GM18909 (cell line): ENCODE results near the gene RNF224.
A peak's percentile ranks its signal among the peaks of the same experiment; 100 is the strongest.
"Not testable (repeated sequence)": the region's sequence is repeated elsewhere in the genome, so short reads cannot be mapped to it uniquely, and the experiment has no call there.

Source experiments
- ATAC-seq: cut with Tn5 transposase; IDR thresholded peaks from one replicate; pipeline ENCODE4 v1.9.1; 2021; ENCODE audit warnings: mild to moderate bottlenecking; ENCODE audit not compliant: unreplicated experiment, poor library complexity

Gene RNF224

DNA sequence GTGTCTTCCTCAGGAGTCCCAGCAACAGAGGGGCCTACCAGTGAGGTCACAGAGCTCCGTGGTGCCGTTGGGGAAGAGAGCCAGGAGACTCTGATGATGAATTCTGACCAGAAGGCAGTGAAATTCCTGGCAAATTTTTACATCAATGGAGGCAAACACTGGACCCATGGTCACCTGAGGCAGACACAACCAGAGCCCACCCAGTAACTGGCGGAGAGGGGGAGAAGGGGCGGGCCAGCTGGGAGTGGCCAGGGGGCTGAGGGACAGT, 23.8 kb downstream of the RNF224 start, which contains the start of gene STPG3:
TSS of gene STPG3 (plus strand) at position 93 of the 268 bp plus-strand sequence. CDS start at position 94, 1 bp downstream.
- ATAC-seq = no peak

GRCh38 chr9:137251490-137252268, 24.4 kb downstream of the RNF224 start:
- no peak for ATAC-seq

- ATAC-seq = no peak
Observed at GRCh38 chr9:137252555-137253506, 25.5 kb downstream of the RNF224 start.

GRCh38 chr9:137253717-137254623, 26.7 kb downstream of the RNF224 start:
- no peak for ATAC-seq

GRCh38 chr9:137254624-137255447, 27.5 kb downstream of the RNF224 start, which contains the start of gene NELFB:
Gene NELFB, plus strand, starts transcription at chr9:137255327.
- ATAC-seq = peak; percentile 76

DNA sequence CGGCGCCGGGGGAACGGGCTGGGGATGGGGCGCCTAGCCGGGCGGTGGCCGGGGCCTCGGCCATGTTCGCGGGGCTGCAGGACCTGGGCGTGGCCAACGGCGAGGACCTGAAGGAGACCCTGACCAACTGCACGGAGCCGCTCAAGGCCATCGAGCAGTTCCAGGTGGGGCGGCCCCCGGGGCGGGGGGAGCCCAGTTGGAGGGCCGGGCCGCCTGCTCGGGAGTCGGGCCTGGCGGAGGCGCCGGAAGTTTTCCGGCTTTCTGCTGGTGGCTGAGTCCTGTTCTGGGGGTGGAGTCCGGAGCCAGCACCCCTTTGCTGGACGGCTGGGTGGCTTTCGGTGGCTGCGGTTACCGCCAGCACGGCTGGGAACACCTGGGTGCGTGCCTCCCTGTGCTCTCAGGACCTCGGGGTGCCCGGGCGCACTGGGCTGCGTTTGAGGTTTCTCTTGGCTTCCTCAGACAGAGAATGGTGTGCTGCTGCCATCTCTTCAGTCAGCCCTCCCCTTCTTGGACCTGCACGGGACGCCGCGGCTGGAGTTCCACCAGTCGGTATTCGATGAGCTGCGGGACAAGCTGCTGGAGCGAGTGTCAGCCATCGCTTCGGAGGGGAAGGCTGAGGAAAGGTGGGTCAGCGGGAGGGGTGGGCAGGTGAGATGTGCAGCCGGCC, 28.3 kb downstream of the RNF224 start:
- ATAC-seq = peak; percentile 33

GRCh38 chr9:137256362-137256761, 29.1 kb downstream of the RNF224 start:
- ATAC-seq = no peak

GRCh38 chr9:137256856-137257255, 29.6 kb downstream of the RNF224 start:
- ATAC-seq = no peak

DNA sequence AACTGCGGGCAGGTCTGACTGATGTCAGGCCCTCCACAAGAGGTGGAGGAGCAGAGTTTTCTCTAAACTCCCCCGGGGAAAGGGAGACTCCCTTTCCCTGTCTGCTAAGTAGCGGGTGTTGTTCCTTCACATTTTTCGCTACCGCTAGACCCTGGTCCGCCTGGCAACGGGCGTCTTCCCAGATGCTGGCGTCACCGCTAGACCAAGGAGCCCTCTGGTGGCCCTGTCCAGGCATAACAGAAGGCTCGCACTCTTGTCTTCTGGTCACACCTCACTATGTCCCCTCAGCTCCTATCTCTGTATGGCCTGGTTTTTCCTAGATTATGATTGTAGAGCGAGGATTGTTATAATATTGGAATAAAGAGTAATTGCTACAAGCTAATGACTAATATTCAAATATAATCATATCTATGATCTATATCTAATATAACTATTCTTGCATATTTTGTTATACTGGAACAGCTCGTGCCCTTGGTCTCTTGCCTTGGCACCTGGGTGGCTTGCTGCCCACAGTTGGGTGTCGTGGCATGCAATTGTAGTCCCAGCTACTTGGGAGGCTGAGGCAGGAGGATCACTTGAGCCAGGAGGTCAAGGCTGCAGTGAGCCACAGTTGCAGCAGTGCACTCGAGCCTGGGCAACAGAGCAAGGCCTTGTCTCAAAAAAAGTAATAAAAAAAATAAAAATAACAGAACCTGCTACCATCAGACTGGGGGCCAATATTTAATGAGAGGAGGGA, 35.0 kb downstream of the RNF224 start:
- ATAC-seq = not testable (repeated sequence)

GRCh38 chr9:137262909-137263285, 35.6 kb downstream of the RNF224 start:
- ATAC-seq = no peak

DNA sequence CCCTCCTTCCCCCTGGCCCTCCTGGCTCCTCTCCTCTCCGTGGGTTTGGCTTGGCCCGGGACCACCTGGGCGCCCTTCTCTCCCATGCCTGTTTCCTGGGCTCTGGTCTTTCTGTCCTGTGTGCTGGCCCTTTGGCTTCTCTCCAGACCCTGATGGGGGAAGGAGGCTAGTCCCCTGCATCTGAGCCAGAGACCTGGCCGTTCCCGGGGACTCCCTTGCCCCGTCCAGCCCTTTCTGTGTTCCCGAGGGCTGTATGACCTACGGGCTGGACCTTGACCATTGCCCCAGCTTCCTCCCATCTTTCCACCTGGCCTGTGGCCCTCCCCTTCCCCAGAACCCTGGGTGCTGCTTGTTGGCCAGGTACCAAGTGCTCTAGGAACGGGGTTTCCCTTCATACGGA, 36.2 kb downstream of the RNF224 start:
- no peak for ATAC-seq

GRCh38 chr9:137264067-137264466, 36.8 kb downstream of the RNF224 start:
- no peak for ATAC-seq

DNA sequence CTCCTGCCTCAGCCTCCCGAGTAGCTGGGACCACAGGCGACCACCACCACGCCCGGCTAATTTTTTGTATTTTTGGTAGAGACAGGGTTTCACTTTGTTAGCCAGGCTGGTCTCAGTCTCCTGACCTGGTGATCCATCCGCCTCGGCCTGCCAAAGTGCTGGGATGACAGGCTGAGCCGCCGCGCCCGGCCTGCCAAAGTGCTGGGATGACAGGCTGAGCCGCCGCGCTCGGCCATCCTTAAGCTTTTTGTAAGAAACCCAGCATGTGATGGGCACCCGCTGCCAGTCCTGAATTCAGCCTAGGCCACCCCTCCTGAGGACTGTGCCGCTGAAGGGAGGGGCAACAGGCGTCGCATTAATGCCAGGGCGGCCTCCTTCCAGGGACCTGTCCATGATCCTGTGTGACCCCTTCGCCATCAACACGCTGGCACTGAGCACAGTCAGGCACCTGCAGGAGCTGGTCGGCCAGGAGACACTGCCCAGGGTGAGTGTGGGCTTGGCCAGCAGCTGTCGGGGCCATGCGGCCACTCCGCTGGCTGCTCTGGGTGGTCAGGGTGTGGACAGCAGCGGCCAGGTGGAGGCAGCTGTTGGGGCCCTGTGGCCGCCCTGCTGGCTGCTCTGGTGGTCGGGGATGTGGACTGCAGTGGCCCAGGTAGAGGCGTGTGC, 38.3 kb downstream of the RNF224 start:
- no peak for ATAC-seq

- no peak for ATAC-seq
Observed at GRCh38 chr9:137266162-137266527, 38.8 kb downstream of the RNF224 start.

GRCh38 chr9:137266585-137267453, 39.5 kb downstream of the RNF224 start:
- ATAC-seq = no peak

DNA sequence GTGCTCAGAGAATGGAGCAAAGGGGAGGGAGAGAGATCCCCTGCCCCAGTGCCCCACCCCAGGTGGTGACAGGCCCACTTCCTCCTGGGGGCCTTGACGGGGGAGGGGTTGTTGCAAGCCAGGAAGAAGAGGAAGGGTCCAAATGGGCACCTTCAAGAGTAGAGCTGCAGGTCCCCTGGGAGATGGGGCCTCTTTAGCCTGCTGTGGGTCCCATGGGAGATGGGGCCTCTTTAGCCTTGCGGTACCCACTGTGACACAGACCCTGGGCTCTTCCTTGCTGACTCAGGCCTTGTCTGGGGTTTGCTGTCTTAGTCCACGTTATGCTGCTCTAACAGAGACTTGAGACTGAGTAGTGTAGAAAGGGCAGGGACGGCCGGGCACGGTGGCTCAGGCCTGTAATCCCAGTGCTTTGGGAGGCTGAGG, 40.6 kb downstream of the RNF224 start:
- no peak for ATAC-seq
